D721Med (cell line): ENCODE results near the gene ETV3.

Source experiments
- DNase-seq: peaks from one replicate; pipeline ENCODE4 v3.0.0; 2011; ENCODE audit warnings: low spot score; ENCODE audit not compliant: insufficient read length
- FAIRE-seq: peaks from 2 replicates; lab custom pipeline; 2011; peaks lifted over from hg19 to GRCh38; lab: Jason Lieb, UNC
- CTCF ChIP-seq: IDR thresholded peaks from 2 replicates; pipeline ENCODE4 v1.5.1; 2012; ENCODE audit warnings: mild to moderate bottlenecking, control low read depth; ENCODE audit not compliant: insufficient read depth; ENCODE audit errors: missing control alignments

ETV3 gene

GRCh38 chr1:157110003-157110402 lies 28.2 kb downstream of the ETV3 start:
- DNase-seq (peak; percentile 62), FAIRE-seq (no peak)
- no peak for TF ChIP-seq CTCF

- DNase-seq, result no peak
- TF ChIP-seq CTCF, result no peak
- peak; percentile 86 for FAIRE-seq
Observed at GRCh38 chr1:157108448-157108847, 29.7 kb downstream of the ETV3 start.

GRCh38 chr1:157107702-157108101 lies 30.5 kb downstream of the ETV3 start:
- FAIRE-seq, result no peak
- no peak for TF ChIP-seq CTCF

GRCh38 chr1:157106813-157107189 lies 31.4 kb downstream of the ETV3 start:
- TF ChIP-seq CTCF, result no peak
- FAIRE-seq (no peak), DNase-seq (no peak)

More at GRCh38 chr1:157107702-157108101, 30.5 kb downstream of the ETV3 start:
- peak; percentile 32 for DNase-seq

- DNase-seq (no peak), FAIRE-seq (peak; percentile 63)
- no peak for TF ChIP-seq CTCF
Observed at GRCh38 chr1:157105988-157106812, 32.0 kb downstream of the ETV3 start.

GRCh38 chr1:157105298-157105987 lies 32.8 kb downstream of the ETV3 start:
- DNase-seq (no peak), FAIRE-seq (no peak)
- no peak for TF ChIP-seq CTCF

GRCh38 chr1:157104598-157105293 lies 33.4 kb downstream of the ETV3 start:
- DNase-seq (peak; percentile 98), FAIRE-seq (peak; percentile 91)
- TF ChIP-seq CTCF, result peak; percentile 29
